A673 (cell line): ENCODE results near the gene PUS7.

Source experiments
- EZH2 ChIP-seq: fragments of 200-600 bp; sonication (generic); IDR thresholded peaks from 2 replicates; pipeline ENCODE4 v1.6.1; 2017; ENCODE audit warnings: borderline replicate concordance, low read depth, mild to moderate bottlenecking, mixed read lengths, antibody characterized with exemption, low read length; ENCODE audit not compliant: poor library complexity, severe bottlenecking
- TF ChIP-seq, protein P1 (sequence below): fragments of 300-800, 200-600 bp; sonication (generic); conservative IDR thresholded peaks from 2 replicates; pipeline ENCODE4 v1.5.1; 2017; ENCODE audit warnings: low read depth, mild to moderate bottlenecking, antibody characterized with exemption, low read length, moderate library complexity, mixed read lengths

- no peak for TF ChIP-seq EZH2
- TF ChIP-seq, protein P1, sequence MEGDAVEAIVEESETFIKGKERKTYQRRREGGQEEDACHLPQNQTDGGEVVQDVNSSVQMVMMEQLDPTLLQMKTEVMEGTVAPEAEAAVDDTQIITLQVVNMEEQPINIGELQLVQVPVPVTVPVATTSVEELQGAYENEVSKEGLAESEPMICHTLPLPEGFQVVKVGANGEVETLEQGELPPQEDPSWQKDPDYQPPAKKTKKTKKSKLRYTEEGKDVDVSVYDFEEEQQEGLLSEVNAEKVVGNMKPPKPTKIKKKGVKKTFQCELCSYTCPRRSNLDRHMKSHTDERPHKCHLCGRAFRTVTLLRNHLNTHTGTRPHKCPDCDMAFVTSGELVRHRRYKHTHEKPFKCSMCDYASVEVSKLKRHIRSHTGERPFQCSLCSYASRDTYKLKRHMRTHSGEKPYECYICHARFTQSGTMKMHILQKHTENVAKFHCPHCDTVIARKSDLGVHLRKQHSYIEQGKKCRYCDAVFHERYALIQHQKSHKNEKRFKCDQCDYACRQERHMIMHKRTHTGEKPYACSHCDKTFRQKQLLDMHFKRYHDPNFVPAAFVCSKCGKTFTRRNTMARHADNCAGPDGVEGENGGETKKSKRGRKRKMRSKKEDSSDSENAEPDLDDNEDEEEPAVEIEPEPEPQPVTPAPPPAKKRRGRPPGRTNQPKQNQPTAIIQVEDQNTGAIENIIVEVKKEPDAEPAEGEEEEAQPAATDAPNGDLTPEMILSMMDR, result no peak
Observed at GRCh38 chr7:105423987-105424386, 98.1 kb downstream of the PUS7 start.
